ENCODE results near the gene NAA11. TPM values are rescaled to one million over a fixed set of nuclear protein-coding genes. Genes with fewer than 3 reads are reported as not detected.

Gene NAA11
- total RNA-seq, 1 experiment from 2014 or later: not detected

DNA sequence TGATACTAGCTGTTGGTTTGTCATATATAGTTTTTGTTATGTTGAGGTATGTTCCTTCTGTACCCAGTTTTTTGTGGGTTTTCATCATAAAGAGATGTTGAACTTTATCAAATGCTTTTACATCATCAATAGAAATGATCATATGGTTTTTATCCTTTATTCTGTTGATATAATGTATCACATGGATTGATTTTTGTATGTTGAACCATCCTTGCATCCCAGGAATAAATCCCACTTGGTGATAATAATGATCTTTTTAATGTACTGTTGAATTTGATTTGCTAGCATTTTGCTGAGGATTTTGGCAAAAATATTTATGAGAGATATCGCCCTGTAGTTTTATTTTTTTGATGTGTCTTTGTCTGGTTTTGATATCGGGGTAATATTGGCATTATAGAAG lies 22.5 kb upstream of the NAA11 start:
- H3K4ac ChIP-seq (ENCODE audit: low read depth, low read length): no peak overlapping the region
- no peak overlapping the region for H3K18ac ChIP-seq (ENCODE audit: insufficient read length, low read depth, low read length)
- WGBS (ENCODE audit: extremely low coverage, insufficient read length, low lambda C conversion rate): no CpG with 5 or more reads among the region's 2 CpGs
- H2BK15ac ChIP-seq (ENCODE audit: low read depth, low read length): no peak overlapping the region
- H2AFZ ChIP-seq (ENCODE audit: low read length): no peak overlapping the region
- no peaks in the 10 kb centered on the region for H4K20me1 ChIP-seq (ENCODE audit: control insufficient read depth, insufficient read depth, insufficient read length)
- H4K5ac ChIP-seq (ENCODE audit: insufficient read length, low read depth, low read length): no peak overlapping the region
- no peak overlapping the region for H3K4me2 ChIP-seq (ENCODE audit: insufficient read depth, insufficient read length, low read length)
- H3K27ac ChIP-seq (ENCODE audit: insufficient read length, low read depth, low read length): no peak overlapping the region
- no peaks in the 10 kb centered on the region for H3K4me1 ChIP-seq (ENCODE audit: insufficient read depth, low read length)
- no peak overlapping the region for H3T11ph ChIP-seq (ENCODE audit: low read length)
- H3K9ac ChIP-seq (ENCODE audit: extremely low read depth, insufficient read length, low read length): no peak overlapping the region
- no peak overlapping the region for H2AK5ac ChIP-seq (ENCODE audit: insufficient read length, low read length)
- H3K79me1 ChIP-seq (ENCODE audit: insufficient read depth, low read depth, low read length, poor library complexity, severe bottlenecking): no peaks in the 10 kb centered on the region
- peaks cover 5 to 27% (median 7%) of the 10 kb centered on the region in 3 experiments; a peak in 6 of 7 replicates for H3K36me3 Mint-ChIP-seq (ENCODE audit: insufficient read depth in 1 of 3, low read depth in 3 of 3)
- H3K23ac ChIP-seq (ENCODE audit: insufficient read length, low read depth, low read length): no peak overlapping the region
- H3K14ac ChIP-seq (ENCODE audit: insufficient read depth, low read length): no peak overlapping the region
- no peaks in the 10 kb centered on the region for H3K27me3 Mint-ChIP-seq (ENCODE audit: low read depth)
- H2BK5ac ChIP-seq (ENCODE audit: insufficient read length, low read length): no peak overlapping the region
- no peak overlapping the region for H3K56ac ChIP-seq (ENCODE audit: insufficient read length, low read depth, low read length)
- no peak overlapping the region for H3K27ac Mint-ChIP-seq
- no peaks in the 10 kb centered on the region for H3K9me3 ChIP-seq (ENCODE audit: control insufficient read depth, low read depth, low read length)
- no peak overlapping the region for H2BK120ac ChIP-seq (ENCODE audit: low read depth, low read length, poor library complexity, severe bottlenecking)
- TF ChIP-seq, protein P1, sequence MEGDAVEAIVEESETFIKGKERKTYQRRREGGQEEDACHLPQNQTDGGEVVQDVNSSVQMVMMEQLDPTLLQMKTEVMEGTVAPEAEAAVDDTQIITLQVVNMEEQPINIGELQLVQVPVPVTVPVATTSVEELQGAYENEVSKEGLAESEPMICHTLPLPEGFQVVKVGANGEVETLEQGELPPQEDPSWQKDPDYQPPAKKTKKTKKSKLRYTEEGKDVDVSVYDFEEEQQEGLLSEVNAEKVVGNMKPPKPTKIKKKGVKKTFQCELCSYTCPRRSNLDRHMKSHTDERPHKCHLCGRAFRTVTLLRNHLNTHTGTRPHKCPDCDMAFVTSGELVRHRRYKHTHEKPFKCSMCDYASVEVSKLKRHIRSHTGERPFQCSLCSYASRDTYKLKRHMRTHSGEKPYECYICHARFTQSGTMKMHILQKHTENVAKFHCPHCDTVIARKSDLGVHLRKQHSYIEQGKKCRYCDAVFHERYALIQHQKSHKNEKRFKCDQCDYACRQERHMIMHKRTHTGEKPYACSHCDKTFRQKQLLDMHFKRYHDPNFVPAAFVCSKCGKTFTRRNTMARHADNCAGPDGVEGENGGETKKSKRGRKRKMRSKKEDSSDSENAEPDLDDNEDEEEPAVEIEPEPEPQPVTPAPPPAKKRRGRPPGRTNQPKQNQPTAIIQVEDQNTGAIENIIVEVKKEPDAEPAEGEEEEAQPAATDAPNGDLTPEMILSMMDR (conservative IDR thresholded peaks at IDR 0.05): no peak
- H4K91ac ChIP-seq (ENCODE audit: insufficient read length, low read depth, low read length): no peak overlapping the region
- no peak overlapping the region for H2BK20ac ChIP-seq (ENCODE audit: low read depth, low read length, poor library complexity, severe bottlenecking)
- no peaks in the 10 kb centered on the region for H3K4me1 Mint-ChIP-seq
- no peaks in the 10 kb centered on the region for H3K79me2 ChIP-seq (ENCODE audit: insufficient read depth, low read length)
- H3K27me3 ChIP-seq (ENCODE audit: insufficient read depth, low read length): no peaks in the 10 kb centered on the region
- no peak overlapping the region for H2BK12ac ChIP-seq (ENCODE audit: insufficient read length, low read depth, low read length)
- DNase-seq: no peak
- peaks cover 18 to 27% of the 10 kb centered on the region in 2 experiments for H3K9me3 Mint-ChIP-seq
- no peak overlapping the region for H3K4me3 Mint-ChIP-seq
- H4K8ac ChIP-seq (replicated peaks; ENCODE audit: insufficient read length, low read depth, low read length): no peak overlapping the region
- H3K23me2 ChIP-seq (ENCODE audit: insufficient read length, low read depth, low read length, poor library complexity, severe bottlenecking): no peaks in the 10 kb centered on the region

All from H9 (cell line).